ENCODE data around the gene HADH. TPM values are rescaled to one million over a fixed set of nuclear protein-coding genes. Genes with fewer than 3 reads are reported as not detected.

HADH gene
- total and polyA plus RNA-seq, 4 donors: 27.5 to 140 (median 94.3) TPM

- whole genome bisulfite sequencing: 42% methylated on average over 2 of the region's 2 CpGs
- Histone ChIP-seq H3K9me3 (ENCODE audit: control insufficient read depth in 4 of 4, low read length in 3 of 4) (no peaks in the 10 kb centered on the region), H3K4me3 (ENCODE audit: low read depth in 1 of 3, low read length in 3 of 3) (peak overlapping the region in 1 of 3 donors; percentile 17), H3K4me1 (ENCODE audit: control insufficient read depth in 4 of 4, insufficient read depth in 4 of 4, low read length in 3 of 4) (peaks cover 0 to 23% (median 20%) of the 10 kb centered on the region in 4 donors), H3K36me3 (ENCODE audit: control insufficient read depth in 4 of 4, insufficient read depth in 3 of 4, low read depth in 1 of 4, low read length in 3 of 4) (no peaks in the 10 kb centered on the region), H3K9ac (ENCODE audit: low read depth in 1 of 2, low read length in 2 of 2) (no peak overlapping the region), H3K27ac (ENCODE audit: low read depth in 1 of 2, low read length in 2 of 2) (peak overlapping the region; percentile 82 to 92), H3K27me3 (ENCODE audit: control insufficient read depth in 4 of 4, insufficient read depth in 4 of 4, low read length in 3 of 4) (no peaks in the 10 kb centered on the region)
- DNase-seq (ENCODE audit: low spot score): no peak
- TF ChIP-seq, protein P1, sequence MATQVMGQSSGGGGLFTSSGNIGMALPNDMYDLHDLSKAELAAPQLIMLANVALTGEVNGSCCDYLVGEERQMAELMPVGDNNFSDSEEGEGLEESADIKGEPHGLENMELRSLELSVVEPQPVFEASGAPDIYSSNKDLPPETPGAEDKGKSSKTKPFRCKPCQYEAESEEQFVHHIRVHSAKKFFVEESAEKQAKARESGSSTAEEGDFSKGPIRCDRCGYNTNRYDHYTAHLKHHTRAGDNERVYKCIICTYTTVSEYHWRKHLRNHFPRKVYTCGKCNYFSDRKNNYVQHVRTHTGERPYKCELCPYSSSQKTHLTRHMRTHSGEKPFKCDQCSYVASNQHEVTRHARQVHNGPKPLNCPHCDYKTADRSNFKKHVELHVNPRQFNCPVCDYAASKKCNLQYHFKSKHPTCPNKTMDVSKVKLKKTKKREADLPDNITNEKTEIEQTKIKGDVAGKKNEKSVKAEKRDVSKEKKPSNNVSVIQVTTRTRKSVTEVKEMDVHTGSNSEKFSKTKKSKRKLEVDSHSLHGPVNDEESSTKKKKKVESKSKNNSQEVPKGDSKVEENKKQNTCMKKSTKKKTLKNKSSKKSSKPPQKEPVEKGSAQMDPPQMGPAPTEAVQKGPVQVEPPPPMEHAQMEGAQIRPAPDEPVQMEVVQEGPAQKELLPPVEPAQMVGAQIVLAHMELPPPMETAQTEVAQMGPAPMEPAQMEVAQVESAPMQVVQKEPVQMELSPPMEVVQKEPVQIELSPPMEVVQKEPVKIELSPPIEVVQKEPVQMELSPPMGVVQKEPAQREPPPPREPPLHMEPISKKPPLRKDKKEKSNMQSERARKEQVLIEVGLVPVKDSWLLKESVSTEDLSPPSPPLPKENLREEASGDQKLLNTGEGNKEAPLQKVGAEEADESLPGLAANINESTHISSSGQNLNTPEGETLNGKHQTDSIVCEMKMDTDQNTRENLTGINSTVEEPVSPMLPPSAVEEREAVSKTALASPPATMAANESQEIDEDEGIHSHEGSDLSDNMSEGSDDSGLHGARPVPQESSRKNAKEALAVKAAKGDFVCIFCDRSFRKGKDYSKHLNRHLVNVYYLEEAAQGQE (IDR thresholded peaks at IDR 0.05): peak; percentile 76
- TF ChIP-seq, protein P2, sequence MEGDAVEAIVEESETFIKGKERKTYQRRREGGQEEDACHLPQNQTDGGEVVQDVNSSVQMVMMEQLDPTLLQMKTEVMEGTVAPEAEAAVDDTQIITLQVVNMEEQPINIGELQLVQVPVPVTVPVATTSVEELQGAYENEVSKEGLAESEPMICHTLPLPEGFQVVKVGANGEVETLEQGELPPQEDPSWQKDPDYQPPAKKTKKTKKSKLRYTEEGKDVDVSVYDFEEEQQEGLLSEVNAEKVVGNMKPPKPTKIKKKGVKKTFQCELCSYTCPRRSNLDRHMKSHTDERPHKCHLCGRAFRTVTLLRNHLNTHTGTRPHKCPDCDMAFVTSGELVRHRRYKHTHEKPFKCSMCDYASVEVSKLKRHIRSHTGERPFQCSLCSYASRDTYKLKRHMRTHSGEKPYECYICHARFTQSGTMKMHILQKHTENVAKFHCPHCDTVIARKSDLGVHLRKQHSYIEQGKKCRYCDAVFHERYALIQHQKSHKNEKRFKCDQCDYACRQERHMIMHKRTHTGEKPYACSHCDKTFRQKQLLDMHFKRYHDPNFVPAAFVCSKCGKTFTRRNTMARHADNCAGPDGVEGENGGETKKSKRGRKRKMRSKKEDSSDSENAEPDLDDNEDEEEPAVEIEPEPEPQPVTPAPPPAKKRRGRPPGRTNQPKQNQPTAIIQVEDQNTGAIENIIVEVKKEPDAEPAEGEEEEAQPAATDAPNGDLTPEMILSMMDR (IDR thresholded peaks at IDR 0.05; ENCODE audit: low read depth, low read length, missing input control): no peak
- TF ChIP-seq NR2F2 (IDR thresholded peaks at IDR 0.05): peak; percentile 17
- TF ChIP-seq HNF4A (conservative IDR thresholded peaks at IDR 0.05): peak; percentile 88 to 90
- no peak for TF ChIP-seq EGR1 (IDR thresholded peaks at IDR 0.05; ENCODE audit: low read depth in 2 of 2)
- peak; percentile 91 for TF ChIP-seq SP1 (IDR thresholded peaks at IDR 0.05)
- TF ChIP-seq GABPA (IDR thresholded peaks at IDR 0.05 in 1 of 2, conservative IDR thresholded peaks at IDR 0.05 in 1 of 2): no peak
- TF ChIP-seq, protein P3, sequence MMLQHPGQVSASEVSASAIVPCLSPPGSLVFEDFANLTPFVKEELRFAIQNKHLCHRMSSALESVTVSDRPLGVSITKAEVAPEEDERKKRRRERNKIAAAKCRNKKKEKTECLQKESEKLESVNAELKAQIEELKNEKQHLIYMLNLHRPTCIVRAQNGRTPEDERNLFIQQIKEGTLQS (IDR thresholded peaks at IDR 0.05): no peak
- peak; percentile 41 to 43 for TF ChIP-seq RAD21 (IDR thresholded peaks at IDR 0.05)
- peak; percentile 57 for TF ChIP-seq MAX (IDR thresholded peaks at IDR 0.05)
- peak; percentile 86 to 87 for TF ChIP-seq RXRA (IDR thresholded peaks at IDR 0.05)
- peak; percentile 70 for TF ChIP-seq HNF4G (IDR thresholded peaks at IDR 0.05)
- no peak for TF ChIP-seq FOXA1 (IDR thresholded peaks at IDR 0.05)
- TF ChIP-seq JUND (IDR thresholded peaks at IDR 0.05): peak; percentile 60 to 76
- TF ChIP-seq FOXA2 (IDR thresholded peaks at IDR 0.05): peak; percentile 23
- peak; percentile 54 for TF ChIP-seq YY1 (IDR thresholded peaks at IDR 0.05)
- TF ChIP-seq, protein P4, sequence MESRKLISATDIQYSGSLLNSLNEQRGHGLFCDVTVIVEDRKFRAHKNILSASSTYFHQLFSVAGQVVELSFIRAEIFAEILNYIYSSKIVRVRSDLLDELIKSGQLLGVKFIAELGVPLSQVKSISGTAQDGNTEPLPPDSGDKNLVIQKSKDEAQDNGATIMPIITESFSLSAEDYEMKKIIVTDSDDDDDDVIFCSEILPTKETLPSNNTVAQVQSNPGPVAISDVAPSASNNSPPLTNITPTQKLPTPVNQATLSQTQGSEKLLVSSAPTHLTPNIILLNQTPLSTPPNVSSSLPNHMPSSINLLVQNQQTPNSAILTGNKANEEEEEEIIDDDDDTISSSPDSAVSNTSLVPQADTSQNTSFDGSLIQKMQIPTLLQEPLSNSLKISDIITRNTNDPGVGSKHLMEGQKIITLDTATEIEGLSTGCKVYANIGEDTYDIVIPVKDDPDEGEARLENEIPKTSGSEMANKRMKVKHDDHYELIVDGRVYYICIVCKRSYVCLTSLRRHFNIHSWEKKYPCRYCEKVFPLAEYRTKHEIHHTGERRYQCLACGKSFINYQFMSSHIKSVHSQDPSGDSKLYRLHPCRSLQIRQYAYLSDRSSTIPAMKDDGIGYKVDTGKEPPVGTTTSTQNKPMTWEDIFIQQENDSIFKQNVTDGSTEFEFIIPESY (IDR thresholded peaks at IDR 0.05): peak; percentile 64
- TF ChIP-seq TAF1 (conservative IDR thresholded peaks at IDR 0.05): peak; percentile 33
Measured at GRCh38 chr4:107978716-107979451, 10.8 kb upstream of the HADH start.

All from liver (tissue), 9 donors.